Neural progenitor cell (in vitro differentiated cells): ENCODE measurements around the gene CEP350.

Experiments used
- CTCF ChIP-seq: fragments of 200-600 bp; sonication (generic); IDR thresholded peaks from 2 replicates; pipeline ENCODE4 v1.5.1; 2017; ENCODE audit warnings: antibody characterized with exemption, mild to moderate bottlenecking
- EZH2 ChIP-seq: fragments of 200-600 bp; sonication (generic); IDR thresholded peaks from 2 replicates; pipeline ENCODE4 v1.6.1; 2017; ENCODE audit warnings: antibody characterized with exemption, mild to moderate bottlenecking, moderate library complexity
- EZH2phosphoT487 ChIP-seq: fragments of 200-600 bp; sonication (generic); IDR thresholded peaks from 2 replicates; pipeline ENCODE4 v1.6.1; 2017; ENCODE audit warnings: antibody characterized with exemption

- TF ChIP-seq CTCF (no peak), EZH2 (no peak), EZH2phosphoT487 (no peak)
Measured at GRCh38 chr1:179930867-179931266, 23.7 kb upstream of the CEP350 start.
